ENCODE results near the gene TSR3.

TSR3 gene

GRCh38 chr16:1315081-1316032 is 36.3 kb downstream of the TSR3 start:
- Histone ChIP-seq H3K4me1 (ENCODE audit: insufficient read depth, poor library complexity, severe bottlenecking) (peaks cover 9% of the 10 kb centered on the region), H3K9me3 (ENCODE audit: severe bottlenecking) (no peaks in the 10 kb centered on the region), H3K27me3 (ENCODE audit: insufficient read depth, poor library complexity, severe bottlenecking) (no peaks in the 10 kb centered on the region), H3K4me3 (ENCODE audit: severe bottlenecking) (no peak overlapping the region), H3K36me3 (ENCODE audit: low read depth) (peaks cover 94% of the 10 kb centered on the region), H3K27ac (ENCODE audit: poor library complexity, severe bottlenecking) (no peak overlapping the region)
- ATAC-seq (ENCODE audit: low read depth), result no peak
- TF ChIP-seq CTCF (IDR thresholded peaks at IDR 0.05; ENCODE audit: poor library complexity, severe bottlenecking), result no peak
- DNase-seq (ENCODE audit: low spot score), result no peak

- H3K27me3 ChIP-seq (ENCODE audit: insufficient read depth, poor library complexity, severe bottlenecking), result no peaks in the 10 kb centered on the region
- no peak for TF ChIP-seq CTCF (IDR thresholded peaks at IDR 0.05; ENCODE audit: poor library complexity, severe bottlenecking)
- no peaks in the 10 kb centered on the region for H3K9me3 ChIP-seq (ENCODE audit: severe bottlenecking)
- DNase-seq (ENCODE audit: low spot score) (no peak), ATAC-seq (ENCODE audit: low read depth) (no peak)
- no peak overlapping the region for H3K4me3 ChIP-seq (ENCODE audit: severe bottlenecking)
- no peak overlapping the region for H3K27ac ChIP-seq (ENCODE audit: poor library complexity, severe bottlenecking)
- H3K36me3 ChIP-seq (ENCODE audit: low read depth), result peaks cover 86% of the 10 kb centered on the region
- peaks cover 9% of the 10 kb centered on the region for H3K4me1 ChIP-seq (ENCODE audit: insufficient read depth, poor library complexity, severe bottlenecking)
These were observed 37.1 kb downstream of the TSR3 start for GRCh38 chr16:1314399-1315068.

- ATAC-seq (ENCODE audit: low read depth) (no peak), DNase-seq (ENCODE audit: low spot score) (no peak)
- peaks cover 9% of the 10 kb centered on the region for H3K4me1 ChIP-seq (ENCODE audit: insufficient read depth, poor library complexity, severe bottlenecking)
- no peaks in the 10 kb centered on the region for H3K9me3 ChIP-seq (ENCODE audit: severe bottlenecking)
- H3K4me3 ChIP-seq (ENCODE audit: severe bottlenecking), result no peak overlapping the region
- H3K36me3 ChIP-seq (ENCODE audit: low read depth), result peaks cover 79% of the 10 kb centered on the region
- no peaks in the 10 kb centered on the region for H3K27me3 ChIP-seq (ENCODE audit: insufficient read depth, poor library complexity, severe bottlenecking)
- TF ChIP-seq CTCF (IDR thresholded peaks at IDR 0.05; ENCODE audit: poor library complexity, severe bottlenecking), result no peak
- H3K27ac ChIP-seq (ENCODE audit: poor library complexity, severe bottlenecking), result no peak overlapping the region
These were observed 37.8 kb downstream of the TSR3 start for GRCh38 chr16:1313721-1314369.

- peaks cover 70% of the 10 kb centered on the region for H3K36me3 ChIP-seq (ENCODE audit: low read depth)
- no peaks in the 10 kb centered on the region for H3K27me3 ChIP-seq (ENCODE audit: insufficient read depth, poor library complexity, severe bottlenecking)
- H3K9me3 ChIP-seq (ENCODE audit: severe bottlenecking), result no peaks in the 10 kb centered on the region
- H3K27ac ChIP-seq (ENCODE audit: poor library complexity, severe bottlenecking), result no peak overlapping the region
- TF ChIP-seq CTCF (IDR thresholded peaks at IDR 0.05; ENCODE audit: poor library complexity, severe bottlenecking), result no peak
- H3K4me1 ChIP-seq (ENCODE audit: insufficient read depth, poor library complexity, severe bottlenecking), result peaks cover 9% of the 10 kb centered on the region
- no peak for DNase-seq (ENCODE audit: low spot score)
- H3K4me3 ChIP-seq (ENCODE audit: severe bottlenecking), result no peak overlapping the region
- ATAC-seq (ENCODE audit: low read depth), result no peak
These were observed 38.8 kb downstream of the TSR3 start for GRCh38 chr16:1312903-1313302.

Measured in RWPE2 (cell line).